GM18502 (cell line): Measurements from ENCODE around the gene COL17A1.

Source experiments
- ATAC-seq: cut with Tn5 transposase; IDR thresholded peaks from one replicate; pipeline ENCODE4 v1.9.1; 2021; ENCODE audit warnings: mild to moderate bottlenecking; ENCODE audit not compliant: unreplicated experiment, poor library complexity

The COL17A1 gene

DNA sequence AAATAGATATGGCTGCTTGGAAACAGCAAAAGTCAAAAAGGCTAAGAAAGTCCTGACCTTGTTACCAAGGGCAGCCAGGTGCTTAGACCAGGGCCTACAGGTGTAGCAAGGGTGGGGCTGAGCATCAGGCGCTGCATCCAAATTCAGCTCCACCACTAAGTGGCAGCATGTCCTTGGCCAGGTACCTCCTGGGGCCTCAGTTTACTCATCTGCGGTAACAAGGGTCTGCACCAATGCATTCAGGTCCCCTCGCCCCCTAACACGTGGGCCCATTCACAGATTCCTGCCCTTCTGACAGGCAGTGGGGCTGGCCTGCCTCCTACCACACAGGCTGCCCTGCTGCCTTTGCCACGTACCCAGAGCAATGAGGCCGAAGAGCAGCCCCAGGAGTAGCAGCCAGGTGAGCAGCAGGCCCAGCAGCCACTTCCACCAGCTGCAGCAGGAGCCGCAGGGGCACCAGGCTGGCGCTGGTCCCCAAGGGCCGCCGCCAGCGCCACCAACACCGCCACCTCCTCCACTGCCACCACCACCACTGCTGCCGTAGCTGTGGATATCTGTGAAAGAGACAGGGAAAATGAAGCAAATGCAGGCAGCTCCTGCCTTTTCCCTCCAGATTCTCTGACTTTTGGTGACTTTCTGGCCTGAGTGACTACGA, 28.9 kb downstream of the COL17A1 start:
- ATAC-seq, result no peak

DNA sequence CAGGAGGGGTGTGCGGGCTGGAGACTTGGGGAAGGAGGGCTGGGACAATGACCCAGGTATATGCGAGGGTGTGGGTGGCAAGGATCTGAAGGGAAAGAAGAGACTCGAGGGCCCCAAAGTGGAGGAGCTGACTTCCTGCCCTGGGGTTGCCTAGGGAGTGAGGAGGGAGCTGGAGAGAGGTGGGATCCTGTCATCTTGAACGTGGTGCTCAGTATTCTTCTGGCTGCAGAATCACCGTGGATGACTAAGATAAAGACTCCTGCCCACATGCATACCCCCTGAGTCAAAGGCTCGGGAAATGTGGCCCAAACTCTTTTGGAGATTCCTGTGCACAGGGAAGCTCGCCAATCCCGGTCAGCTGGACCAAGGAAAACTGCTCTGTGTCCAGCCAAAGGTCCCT, 31.2 kb downstream of the COL17A1 start:
- no peak for ATAC-seq

DNA sequence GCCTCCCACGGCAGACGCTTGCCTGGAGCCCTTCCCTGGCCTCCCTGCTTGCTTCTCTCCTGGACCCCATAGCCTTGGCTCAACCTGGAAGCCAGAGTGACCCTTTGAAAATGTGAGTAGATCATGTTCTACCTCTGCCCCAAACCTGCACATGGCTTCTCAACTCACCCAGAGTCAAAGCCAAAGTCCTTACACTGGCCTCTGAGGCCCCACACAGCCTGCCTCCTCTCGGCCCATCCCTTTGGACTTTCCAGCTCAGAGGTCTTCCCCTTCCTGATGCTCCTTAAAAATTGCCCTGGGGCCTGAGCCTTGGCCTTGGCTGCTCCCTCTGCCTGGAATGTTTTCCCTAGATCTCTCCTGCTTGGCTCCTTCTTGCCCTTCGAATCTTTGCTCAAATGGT, 32.5 kb downstream of the COL17A1 start:
- ATAC-seq, result no peak

DNA sequence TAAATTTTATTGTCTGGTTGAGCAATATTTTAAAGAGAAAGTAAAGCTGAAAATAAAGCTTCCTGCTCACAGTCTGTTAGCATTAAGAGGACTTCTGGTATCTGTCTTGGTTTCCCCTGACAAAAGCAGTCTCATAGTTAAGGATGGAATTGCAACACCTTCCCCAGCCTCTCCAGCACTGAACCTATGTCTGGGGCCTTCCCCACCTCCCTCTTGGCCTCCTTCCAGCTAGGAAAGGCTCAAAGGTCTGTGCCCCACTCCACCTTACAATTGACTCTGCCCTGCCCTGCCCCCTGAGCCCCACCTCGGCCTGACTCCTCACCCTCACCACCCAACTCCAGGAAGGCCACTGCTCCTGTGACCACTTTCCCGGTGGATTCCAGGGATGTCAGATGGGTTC, 33.2 kb downstream of the COL17A1 start:
- no peak for ATAC-seq

DNA sequence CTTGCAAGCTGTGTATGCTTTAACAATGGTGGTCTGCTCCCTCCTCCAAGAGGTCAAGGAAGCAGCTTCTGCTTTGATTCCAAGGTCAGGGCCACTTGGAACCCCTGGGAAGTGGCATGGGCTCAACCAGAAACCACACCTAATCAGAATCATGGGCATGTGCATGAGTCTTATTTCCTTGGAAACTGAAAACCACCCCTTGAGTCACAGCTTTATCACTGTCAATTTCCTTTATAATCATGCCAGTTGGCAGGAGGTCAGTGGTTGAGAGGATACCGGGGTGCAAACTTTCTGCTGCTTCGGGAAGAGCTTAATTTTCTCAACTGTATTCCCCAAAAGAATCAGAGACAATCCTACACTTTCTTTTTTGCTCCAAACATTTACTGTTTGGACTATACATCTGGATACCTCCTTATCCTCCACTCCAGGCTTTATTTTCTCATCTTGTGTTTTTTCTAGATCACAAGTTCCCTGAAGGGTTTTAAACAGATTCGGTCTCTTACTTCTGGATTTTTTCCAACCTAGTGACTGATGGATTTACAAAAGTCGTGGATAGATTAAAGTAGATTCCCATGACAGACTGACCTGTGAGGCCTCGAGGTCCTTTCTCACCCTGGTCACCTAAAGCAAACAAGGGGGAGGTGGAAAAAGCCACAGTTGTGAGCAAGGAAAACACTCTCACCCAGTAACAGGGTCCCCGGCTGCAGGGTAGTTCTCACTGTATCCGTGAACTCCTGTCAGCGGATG, 36.0 kb downstream of the COL17A1 start:
- no peak for ATAC-seq

DNA sequence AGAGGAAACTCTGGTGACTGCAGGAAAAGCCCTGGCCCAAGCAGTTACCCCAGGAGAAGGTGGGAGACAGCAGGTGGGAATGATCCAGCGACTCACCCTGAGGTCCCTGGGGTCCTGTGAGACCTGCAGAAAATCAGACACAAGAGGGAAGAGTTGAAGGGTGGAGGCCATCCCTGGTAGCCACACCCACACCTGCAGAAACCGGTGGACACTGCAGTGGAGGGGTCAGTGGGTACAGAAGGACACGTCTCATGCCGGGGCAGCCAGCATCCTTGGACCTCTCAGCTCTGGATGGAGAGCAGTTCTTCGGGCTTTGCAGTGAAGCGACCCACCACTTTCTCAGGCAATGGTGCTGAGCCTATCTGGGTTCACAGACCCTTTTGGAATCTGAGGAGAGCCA, 39.0 kb downstream of the COL17A1 start:
- no peak for ATAC-seq

DNA sequence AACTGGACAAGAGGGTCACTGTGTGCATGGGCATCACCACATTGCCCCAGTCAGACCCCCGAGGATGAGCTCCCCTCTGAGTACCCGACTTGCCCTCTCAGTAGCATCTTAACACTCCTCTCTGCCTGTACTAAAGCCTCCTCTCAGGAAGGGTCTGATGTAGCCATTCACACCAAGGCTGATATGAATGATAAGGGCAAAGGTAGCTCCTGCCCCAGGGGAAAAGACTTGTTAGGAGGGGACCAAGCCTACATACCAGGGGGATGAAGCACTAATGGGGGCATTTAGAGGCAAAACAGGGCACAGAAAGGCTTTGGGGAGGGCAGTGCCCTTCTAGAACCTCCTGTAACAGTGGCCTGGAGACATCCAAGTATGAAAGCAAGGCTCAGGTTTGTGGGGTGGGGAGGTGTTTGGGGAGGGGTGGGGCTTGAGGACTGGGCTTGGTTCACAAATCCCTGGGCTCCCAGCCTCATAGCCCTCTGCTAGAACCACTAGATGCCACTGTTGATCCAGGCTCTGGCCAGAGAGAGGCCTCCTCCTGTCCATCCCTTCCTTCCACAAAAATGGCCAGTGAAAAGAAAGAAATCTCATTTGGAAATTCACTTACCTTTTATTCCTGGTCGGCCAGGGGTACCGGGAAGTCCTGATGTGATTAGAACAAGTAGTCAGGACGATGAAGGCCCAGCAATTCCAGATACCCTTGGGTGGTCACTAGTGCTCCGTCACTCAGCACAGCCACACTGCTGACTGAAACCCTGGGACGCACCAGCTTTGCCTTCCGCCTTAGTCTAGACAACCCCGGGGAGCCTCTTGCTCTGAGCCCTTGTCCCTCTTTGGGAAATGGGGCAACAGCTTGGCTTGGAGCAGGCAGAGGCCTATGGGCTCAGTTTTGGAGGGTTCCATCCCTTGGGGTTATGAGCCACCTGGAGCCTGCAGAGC, 40.3 kb downstream of the COL17A1 start:
- no peak for ATAC-seq

DNA sequence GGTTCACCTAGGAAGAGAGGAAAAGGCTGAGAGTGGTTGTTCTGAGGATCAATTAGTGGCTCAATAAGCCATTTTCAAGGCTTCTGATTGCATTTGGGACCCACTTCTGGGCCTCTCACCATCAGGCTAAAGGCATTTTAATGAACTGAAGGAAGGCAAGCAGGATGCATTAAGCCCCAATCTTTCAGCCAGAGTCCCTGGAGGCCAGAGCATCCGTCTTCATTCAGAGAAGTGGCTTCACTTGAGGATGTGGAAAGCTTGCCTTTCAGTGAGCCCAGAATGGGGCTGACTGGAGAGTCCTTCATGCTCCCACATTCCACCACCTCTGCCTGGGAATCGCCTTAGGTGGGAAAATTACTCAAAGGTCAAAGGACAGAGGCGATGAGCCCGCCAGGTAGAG, 41.8 kb downstream of the COL17A1 start:
- no peak for ATAC-seq

DNA sequence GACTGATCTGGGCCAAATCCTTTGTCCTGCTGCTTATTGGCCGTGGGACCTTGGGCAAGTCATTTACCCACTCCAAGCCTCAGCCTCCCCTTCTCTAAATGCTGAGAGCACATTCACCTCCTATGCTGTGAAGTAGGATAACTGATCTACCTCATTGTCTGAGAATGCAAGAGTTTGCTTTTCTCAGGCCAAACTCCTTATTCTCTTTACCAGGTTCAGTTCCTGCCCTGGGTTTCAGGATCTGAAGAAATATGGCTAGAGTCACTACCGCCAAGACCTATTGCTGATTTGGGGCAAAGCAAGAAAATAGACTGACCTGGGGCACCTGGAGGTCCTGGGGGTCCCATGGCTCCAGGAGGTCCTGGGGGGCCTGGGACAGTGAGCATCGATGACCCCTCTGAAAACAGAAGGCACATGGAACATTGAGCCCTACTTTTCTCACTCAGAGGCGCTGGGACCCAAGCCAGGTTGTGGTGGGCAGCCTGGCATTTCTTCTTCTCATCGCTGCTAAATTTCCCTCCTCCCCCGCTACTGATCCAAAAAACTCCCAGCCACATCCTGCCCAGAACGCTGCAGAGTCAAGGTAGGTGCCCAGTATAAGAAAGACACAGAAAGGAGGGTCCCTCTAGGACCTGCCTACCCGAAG, 42.4 kb downstream of the COL17A1 start:
- peak; percentile 74 for ATAC-seq

DNA sequence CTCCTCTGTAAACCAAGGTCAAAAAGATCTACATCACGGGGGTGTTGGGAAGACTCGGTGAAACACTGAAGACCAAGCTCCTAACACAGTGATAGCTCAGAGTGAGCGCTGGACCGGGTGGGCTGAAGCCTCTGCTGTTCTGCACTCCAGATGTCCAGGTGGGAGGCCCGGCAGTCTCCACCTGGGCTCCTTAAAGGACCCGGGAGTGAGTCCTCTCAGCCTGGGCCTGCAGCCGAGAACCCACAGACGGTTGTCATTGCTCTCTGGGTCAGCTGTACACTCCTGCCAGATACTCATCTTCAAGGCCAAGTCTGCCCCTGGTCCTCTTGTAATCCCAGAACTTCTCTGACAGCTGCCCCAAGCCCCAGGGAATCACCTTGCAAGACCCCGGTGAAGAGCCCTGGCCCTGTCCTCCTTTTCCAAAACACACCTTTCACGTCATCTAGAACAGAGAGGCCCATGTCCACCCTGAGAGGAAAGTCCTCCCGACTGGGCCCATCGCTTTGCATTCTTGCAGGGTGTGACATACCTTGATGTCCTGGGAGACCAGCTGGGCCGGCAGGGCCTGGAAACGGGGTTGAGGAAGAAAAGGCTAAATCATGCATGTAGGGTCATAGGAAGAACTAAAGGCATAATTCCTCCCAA, 43.7 kb downstream of the COL17A1 start:
- no peak for ATAC-seq

DNA sequence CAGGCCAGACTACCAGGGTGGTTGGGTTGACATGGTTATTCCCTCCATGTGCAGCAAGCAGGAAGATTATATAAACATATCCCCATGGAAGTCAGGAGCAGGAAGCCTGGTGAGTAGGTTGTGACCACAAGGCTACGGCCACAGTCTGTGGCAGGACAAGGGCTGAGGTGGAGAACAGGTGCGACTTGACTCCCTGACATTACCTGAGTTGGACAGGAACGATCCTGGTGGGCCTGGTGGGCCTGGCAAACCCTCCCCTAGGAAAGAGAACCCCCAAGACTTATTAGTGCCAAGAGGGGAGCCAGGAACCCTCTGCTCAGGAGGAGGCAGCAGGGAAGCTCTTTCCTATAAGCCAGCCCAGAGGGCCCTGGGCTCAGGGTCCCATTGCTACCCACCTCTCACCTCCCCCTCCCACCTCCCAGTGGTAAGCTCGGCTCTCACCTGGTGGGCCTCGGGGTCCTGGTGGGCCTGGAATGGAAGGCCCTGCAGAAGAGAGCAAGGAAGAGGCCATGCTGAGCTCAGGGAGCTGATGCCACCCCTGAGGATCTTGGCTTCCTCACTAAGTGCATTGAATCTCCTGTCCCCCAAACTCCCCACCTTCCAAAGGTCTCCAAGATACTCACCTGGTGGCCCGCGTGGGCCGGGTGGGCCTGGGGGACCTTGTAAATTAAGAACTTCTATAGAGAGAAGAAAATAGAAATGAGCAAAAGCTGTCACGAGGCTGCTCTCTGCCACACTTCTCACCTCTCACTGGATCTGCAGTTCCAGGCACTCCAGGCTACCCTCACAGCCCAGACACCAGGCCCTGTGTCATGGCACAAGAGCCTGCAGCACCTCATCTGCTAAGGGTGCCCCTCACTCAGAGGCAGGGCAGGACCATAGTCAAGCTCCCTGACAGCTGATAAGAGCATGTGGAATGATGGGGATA, 44.6 kb downstream of the COL17A1 start:
- ATAC-seq, result no peak

DNA sequence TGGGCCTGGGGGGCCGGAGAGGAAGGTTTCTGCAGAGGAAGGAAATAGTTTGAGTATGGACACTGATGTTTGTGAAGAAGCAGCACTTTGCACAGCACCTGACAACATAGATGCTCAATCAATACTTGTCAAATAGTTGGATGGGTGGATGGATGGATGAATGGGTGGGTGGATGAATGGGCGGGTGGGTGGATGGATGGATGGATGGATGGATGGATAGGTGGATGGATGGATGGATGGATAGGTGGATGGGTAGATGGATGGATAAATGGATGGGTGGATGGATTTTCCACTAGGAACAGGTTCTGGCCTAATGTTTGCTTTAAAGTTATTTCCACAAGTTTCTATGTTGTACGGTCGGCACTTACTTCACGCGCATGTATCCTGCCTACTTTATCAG, 45.3 kb downstream of the COL17A1 start:
- no peak for ATAC-seq

DNA sequence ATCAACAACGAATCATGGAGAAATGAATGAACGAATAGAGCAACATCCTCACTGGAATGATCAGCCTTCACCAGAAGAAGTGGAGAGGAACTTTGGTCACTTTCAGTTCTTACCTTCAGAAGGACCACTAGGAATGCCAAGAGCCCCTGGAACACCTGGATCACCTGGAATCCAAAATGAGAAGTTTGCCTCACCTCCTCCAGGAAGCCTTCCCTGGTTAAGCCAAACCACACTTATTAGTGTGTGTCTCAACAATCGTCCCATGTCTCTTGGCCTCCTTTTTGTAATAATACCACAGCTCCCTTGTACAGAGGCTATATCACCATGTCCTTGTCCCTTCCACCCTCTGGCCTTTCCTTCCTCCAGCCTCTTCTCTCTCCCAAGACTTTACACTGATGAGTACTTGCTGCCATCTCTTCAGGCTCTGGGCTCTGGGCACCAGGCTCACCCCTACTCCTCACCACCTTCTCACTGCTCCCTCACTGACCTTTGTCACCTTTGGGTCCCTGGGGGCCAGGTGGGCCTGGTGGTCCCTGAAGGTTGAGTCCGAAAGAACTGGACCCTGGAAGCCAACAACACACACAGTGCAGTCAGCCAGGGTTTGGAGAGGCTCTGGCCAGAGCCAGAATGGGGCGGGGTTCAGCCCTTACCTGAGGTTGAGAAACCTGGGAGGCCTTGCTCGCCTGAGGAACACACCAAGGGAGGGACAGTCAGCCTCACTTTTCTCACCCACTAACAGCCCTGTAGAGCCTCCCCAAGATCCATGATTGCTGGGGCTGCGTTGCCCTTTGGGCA, 46.5 kb downstream of the COL17A1 start:
- no peak for ATAC-seq

DNA sequence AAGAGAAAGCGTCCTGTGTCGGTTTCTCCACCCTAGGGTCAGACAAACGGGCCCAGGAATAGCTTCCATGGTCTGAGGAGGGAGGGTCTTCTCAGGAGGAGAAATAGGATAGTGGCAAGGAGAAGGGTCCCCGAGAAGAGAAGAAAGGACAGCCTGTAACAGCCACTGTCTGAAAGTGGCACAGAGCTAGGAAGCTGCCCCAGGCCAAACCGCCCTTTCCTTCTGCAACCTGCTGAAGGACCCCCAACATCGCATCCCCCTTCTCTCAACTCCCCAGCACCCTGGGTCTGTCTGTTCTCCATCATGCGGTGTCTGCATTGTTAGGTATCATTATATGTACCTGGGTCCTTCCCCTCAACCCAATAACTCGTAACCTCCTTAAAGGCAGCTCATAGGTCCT, 47.1 kb downstream of the COL17A1 start:
- no peak for ATAC-seq

DNA sequence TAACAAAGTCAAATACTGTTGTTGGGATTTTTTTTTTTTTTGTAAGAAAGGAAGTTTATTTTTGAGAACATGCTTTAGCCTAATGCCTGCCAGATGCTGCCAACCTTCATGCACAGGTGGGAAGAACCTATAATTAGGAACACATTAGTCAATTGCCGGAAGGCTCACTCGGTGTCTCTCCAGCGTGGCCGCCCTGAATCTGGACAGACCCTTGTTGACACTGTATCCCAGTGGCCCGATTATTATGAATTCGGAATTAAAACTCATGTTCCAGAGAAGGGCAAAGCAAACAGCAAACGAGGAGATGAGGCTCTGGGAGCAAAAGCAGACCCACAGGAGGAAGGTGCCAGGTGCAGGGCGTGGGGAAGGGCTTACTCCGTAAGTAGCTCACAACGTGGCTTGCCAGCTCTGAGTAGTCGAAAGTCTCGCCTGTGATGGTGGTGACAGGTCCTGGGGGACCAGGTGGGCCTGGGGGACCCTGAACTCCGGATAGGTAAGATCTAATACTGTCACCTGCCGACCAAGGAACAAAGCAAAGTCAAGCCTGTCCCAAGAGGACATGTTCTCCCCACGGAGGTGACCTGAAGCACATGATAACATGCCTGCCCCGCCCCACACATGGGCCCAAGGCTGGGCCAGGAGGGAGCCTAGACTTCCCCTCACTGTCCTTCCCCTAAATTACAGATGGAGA, 48.3 kb downstream of the COL17A1 start:
- ATAC-seq, result no peak

DNA sequence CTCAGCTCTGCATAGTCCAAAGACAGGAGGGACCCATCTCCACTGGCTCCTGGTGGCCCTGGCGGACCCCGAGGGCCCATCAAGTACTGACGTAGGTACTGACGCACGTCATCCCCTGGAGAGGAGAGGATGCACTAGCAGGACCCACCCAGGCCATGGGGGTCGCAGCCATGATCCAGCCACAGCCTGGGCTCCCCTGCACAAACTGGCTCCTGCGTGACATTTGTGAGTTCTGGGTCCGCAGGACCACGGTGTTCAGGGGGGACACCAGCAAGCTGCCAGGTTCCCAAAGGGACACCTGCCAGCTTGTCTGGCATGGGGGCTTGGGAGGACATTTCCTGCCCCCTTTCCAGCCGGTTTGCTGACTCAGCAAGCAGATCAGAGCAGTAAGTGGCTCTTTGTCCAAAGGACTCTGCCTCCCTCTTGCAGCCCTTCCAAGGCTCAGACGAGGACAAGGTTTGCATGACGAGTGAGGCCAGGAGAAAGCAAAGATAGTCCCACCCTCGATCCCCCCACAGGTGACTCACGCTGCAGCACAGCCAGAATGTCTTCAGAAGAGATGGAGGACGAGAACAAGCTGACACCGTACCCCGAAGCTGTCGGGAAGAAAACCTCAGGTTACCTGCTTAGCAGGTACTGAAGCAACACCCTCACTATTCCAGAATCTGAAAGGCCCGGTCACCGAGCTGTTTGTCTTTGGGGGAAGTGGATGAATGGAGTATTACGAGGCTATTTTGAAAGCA, 49.0 kb downstream of the COL17A1 start:
- no peak for ATAC-seq

DNA sequence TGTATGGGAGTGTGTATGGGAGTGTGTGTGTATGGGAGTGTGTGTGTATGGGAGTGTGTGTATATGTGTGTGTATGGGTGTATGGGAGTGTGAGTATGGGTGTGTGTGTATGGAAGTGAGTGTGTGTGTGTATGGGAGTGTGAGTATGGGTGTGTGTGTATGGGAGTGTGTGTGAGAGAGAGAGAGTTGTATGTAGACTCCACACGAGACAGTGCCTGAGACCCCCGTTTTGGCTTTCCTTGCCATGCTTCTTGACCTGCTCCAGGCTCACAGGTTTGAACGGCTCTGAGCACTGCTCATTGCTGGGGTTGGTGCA, 49.7 kb downstream of the COL17A1 start:
- ATAC-seq, result no peak
